HG03064 (cell line): Measurements from ENCODE around the gene ZNF195.
"Not testable (repeated sequence)": the region's sequence is repeated elsewhere in the genome, so short reads cannot be mapped to it uniquely, and the experiment has no call there.

Experiments used
- ATAC-seq: cut with Tn5 transposase; IDR thresholded peaks from one replicate; pipeline ENCODE4 v1.9.1; 2021; ENCODE audit warnings: low read depth; ENCODE audit not compliant: unreplicated experiment

Gene ZNF195

GRCh38 chr11:3378426-3379423, at the start of gene ZNF195:
Gene ZNF195 (minus strand): TSS chr11:3379146. CDS start chr11:3379040, 106 bp downstream.
- ATAC-seq = peak; percentile 98

GRCh38 chr11:3428076-3428475, 49.1 kb upstream of the ZNF195 start:
- not testable (repeated sequence) for ATAC-seq

GRCh38 chr11:3426541-3426940, 47.6 kb upstream of the ZNF195 start:
- ATAC-seq = not testable (repeated sequence)

GRCh38 chr11:3423928-3424327, 45.0 kb upstream of the ZNF195 start:
- ATAC-seq = not testable (repeated sequence)

GRCh38 chr11:3423138-3423731, 44.3 kb upstream of the ZNF195 start:
- not testable (repeated sequence) for ATAC-seq

- ATAC-seq = peak; percentile 98
These were observed 43.6 kb upstream of the ZNF195 start for GRCh38 chr11:3422380-3423137.

- not testable (repeated sequence) for ATAC-seq
These were observed 42.8 kb upstream of the ZNF195 start for GRCh38 chr11:3421608-3422379.

GRCh38 chr11:3420281-3421042, 41.5 kb upstream of the ZNF195 start:
- ATAC-seq = not testable (repeated sequence)

GRCh38 chr11:3419496-3419895, 40.5 kb upstream of the ZNF195 start:
- not testable (repeated sequence) for ATAC-seq

GRCh38 chr11:3417047-3417446, 38.1 kb upstream of the ZNF195 start:
- ATAC-seq = not testable (repeated sequence)

- ATAC-seq = not testable (repeated sequence)
These were observed 36.4 kb upstream of the ZNF195 start for GRCh38 chr11:3415301-3415700.

GRCh38 chr11:3413666-3414065, 34.7 kb upstream of the ZNF195 start:
- not testable (repeated sequence) for ATAC-seq

- no peak for ATAC-seq
These were observed 33.9 kb upstream of the ZNF195 start for GRCh38 chr11:3412837-3413236.

GRCh38 chr11:3408722-3409121, 29.8 kb upstream of the ZNF195 start:
- not testable (repeated sequence) for ATAC-seq

GRCh38 chr11:3408058-3408605, 29.2 kb upstream of the ZNF195 start:
- ATAC-seq = not testable (repeated sequence)

- not testable (repeated sequence) for ATAC-seq
These were observed 28.0 kb upstream of the ZNF195 start for GRCh38 chr11:3406937-3407336.

- not testable (repeated sequence) for ATAC-seq
These were observed 27.4 kb upstream of the ZNF195 start for GRCh38 chr11:3406223-3406875.
